HL-60/S4 treated with retinoic acid at 250 ng/mL for 4 days and 3 days (cell line): ENCODE measurements around the gene MOXD1.

ENCODE experiments used
- in situ Hi-C: fragments of 300-500 bp; cut with MboI; formaldehyde crosslinking; loops from 2 replicates; pipeline ENCODE4 v1.7.0; 2022; ENCODE audit warnings: low sequenced_read_pairs

The MOXD1 gene

GRCh38 chr6:132400555-132400882 lies 756 bp downstream of the MOXD1 start:
- in situ Hi-C loops = no loop called here

DNA sequence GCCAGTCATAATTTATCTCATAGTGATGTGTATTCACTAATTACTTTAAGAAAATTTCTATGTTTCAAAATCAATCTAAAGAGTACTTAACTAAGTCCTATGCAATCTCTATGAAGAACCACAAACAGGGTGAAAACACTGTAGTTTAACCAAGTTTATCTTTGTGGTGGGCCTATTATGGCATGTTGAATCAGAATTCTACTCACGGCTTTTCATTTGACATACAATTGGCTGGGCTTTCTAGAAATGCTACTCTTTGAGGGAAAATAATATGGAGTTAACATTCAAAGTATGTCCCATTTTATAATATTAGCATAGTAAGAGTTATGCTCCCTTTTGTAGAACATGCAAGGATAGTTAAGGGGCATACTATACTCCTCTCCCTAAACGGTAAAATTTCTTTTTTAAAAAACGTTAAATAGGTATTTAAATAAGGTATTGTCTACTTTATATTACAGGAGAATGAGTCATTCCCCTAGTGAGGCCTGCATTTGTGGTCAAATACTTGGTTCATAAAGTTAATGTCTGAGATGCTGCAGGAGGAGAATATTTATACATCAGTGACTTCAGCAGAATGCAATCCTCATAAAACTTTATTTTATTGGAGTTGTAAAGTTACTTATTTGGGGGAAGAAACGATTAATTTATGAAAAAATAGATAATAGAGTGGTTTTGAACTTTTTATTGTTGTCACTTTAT lies 1.8 kb downstream of the MOXD1 start:
- in situ Hi-C loops = no loop called here

- in situ Hi-C loops = no loop called here
Measured at GRCh38 chr6:132395015-132395597, 6.2 kb downstream of the MOXD1 start.

GRCh38 chr6:132392792-132393191 lies 8.5 kb downstream of the MOXD1 start:
- in situ Hi-C loops = no loop called here

GRCh38 chr6:132392270-132392646 lies 9.0 kb downstream of the MOXD1 start:
- in situ Hi-C loops = no loop called here

- in situ Hi-C loops = no loop called here
Measured at GRCh38 chr6:132391391-132392269, 9.6 kb downstream of the MOXD1 start.

GRCh38 chr6:132390451-132390850 lies 10.8 kb downstream of the MOXD1 start:
- in situ Hi-C loops = no loop called here

DNA sequence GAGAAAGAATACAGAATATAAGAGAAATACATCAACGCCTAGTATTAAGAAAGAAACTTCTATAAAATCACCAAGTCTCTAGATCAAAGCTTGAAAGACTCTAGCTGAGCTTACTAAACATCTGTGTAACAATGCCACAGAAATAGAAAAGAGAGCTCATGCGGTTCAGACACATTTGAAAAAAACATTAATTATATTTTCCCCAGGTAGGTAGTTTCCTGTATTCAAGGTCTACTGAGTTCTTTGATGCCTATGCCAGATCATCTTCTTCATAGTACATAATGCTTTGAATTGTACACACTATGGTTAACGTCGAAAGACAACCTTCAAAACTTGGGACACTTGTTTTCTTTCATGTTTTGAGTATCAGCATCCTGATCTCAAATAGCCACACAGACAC lies 11.3 kb downstream of the MOXD1 start:
- in situ Hi-C loops = no loop called here

DNA sequence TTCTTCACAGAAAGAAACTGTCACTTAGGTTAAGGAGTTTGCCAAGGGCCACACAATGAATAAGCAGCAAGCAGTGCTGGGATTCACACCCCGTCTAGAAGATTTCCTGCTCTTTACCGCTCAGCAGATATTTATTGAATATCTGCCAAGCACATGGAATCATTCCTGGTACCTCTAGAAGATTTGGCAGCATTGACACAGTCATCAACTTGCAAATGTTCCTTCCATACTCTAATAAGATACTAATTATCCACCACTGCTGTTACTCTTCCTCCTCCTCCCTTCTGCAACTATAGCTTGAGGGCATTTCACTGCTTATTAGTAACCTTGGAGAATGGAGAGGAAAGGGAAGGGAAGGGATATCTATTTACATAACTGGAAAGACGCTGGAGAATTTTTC lies 13.0 kb downstream of the MOXD1 start:
- in situ Hi-C loops = no loop called here

GRCh38 chr6:132382630-132383175 lies 18.6 kb downstream of the MOXD1 start:
- in situ Hi-C loops = no loop called here

GRCh38 chr6:132381381-132381780 lies 19.9 kb downstream of the MOXD1 start:
- in situ Hi-C loops = no loop called here

- in situ Hi-C loops = no loop called here
Measured at GRCh38 chr6:132380358-132381029, 20.8 kb downstream of the MOXD1 start.

DNA sequence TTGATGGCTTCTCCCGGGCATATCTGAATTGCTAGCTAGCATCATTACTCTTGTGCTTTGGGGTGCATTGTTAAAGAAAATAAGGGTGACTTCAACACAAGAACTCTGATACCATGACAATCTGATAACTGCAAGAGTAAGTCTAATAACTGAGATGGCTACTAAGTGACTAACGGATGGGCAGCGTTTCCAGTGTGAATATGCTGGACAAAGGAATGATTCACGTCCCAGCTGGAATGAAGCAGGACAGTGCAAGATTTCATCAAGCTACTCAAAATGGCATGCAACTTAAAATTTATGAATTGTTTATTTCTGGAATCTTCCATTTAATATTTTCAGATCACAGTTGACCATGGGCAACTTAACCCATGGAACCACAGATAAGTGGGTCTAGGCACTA lies 31.7 kb downstream of the MOXD1 start:
- in situ Hi-C loops = no loop called here

DNA sequence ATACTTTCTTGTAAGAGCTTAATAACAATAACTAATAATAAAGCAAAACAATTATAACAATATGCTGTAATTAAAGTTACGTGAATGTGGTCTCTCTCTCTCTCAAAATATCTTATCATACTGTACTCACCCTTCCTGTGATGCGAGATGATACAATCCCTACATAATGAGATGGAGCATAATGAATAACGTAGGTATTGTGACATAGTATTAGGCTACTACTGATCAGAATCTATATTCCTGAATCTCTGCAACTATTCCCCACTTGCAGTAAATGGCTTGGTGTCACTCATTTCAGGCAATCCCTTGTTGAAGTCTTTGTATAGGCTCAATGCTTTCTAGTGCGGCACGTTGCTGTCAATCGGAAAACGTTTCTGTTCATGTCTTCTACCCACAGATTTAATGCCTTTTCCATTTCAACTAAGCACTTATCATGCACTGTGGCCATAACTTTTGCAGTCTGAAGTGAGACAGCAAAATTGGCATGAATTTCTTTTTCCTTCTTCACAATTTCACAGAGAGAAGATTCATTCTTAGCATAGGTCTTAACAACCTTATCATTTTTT lies 32.3 kb downstream of the MOXD1 start:
- in situ Hi-C loops = no loop called here

DNA sequence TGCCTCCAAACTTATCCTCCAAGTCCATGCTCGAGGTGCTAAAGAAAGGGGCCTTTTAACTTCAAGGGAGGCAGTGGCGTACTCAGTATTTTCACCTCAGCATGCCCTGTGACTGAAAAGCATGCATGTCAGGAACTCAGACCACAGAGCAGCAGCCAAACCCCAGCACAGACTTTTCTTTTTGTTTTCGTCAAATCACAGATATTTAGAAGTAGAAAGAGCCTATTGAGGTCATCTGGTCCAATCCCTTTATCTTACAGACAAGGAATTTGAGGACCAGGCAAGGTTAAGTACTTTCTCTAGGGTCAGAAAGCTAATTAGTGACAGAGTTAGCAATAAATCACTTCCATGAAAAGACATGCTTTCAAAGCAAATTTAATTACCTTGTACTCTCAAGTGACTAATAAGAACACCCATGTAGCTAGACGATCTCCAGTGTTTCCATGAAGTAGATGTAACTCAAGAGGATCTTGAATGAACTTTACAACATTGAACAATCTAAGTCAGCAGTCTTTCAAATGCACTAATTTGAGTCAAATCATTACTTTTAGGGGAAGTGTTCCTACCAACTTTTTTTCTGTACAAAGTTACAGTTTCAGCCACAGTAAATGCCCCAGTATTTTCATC lies 35.9 kb downstream of the MOXD1 start:
- in situ Hi-C loops = no loop called here

- in situ Hi-C loops = no loop called here
Measured at GRCh38 chr6:132364306-132365074, 36.8 kb downstream of the MOXD1 start.

DNA sequence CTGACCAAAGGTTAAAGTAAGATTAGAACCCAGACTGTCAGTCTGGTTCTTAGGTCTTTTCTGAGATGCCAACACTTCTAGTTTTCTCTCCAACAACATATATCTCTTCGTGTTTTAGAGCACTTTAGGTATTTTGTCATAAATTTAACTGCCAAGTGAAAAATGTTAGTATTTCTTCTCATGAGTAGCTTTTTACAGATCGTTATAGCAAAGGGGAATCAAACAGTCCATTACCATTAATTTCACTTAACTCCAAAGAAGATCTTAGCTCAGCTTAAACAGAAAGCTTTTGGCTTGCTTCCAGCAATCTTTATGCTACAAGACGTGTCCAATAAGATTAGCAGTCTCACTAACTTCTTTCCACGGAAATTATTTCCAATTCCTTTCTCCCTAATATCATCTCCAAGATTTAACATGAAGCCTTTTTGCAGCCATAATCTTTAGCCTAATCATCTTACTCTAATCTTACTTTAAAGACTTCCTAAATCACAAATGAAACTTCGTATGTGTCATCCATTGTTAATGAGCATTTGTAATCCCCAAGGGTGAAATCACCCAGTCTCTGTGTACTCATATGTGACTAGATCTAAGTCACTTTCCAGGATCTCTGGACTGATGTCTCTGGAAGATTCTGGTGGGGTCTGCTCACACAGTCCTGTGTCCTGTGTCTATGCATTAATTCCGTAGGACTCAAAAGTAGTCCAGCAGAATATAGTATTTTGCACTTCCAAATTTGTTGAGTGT lies 38.7 kb downstream of the MOXD1 start:
- in situ Hi-C loops = no loop called here

GRCh38 chr6:132361101-132361500 lies 40.2 kb downstream of the MOXD1 start:
- in situ Hi-C loops = no loop called here

DNA sequence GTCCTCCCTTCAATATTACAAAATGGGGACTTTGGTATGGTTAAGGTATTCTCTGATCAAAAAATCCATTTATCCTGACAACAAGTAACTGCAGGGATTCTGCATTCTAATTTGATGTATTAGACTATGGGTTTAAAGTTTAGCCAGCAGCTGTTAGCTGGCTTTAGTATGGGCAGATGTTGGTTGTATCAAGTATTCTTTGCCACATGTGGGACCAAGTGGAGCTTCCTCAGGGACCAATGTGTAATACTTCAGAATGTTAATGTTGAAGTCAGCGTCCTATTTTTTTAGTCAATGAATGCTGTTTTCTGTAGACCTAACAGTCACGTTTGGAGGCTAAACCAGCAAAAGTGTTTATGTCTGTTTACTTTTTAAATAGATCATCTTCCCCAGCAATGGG lies 41.4 kb downstream of the MOXD1 start:
- in situ Hi-C loops = no loop called here
